ENCODE measurements around the gene FBXO38. TPM values are rescaled to one million over a fixed set of nuclear protein-coding genes. Genes with fewer than 3 reads are reported as not detected.

The FBXO38 gene
- total RNA-seq, 4 donors from 2014 or later = 29.4 to 81.3 (median 48.7) TPM

GRCh38 chr5:148455185-148455584 lies 71.4 kb downstream of the FBXO38 start:
- Histone ChIP-seq H3K27me3 (no peaks in the 10 kb centered on the region), H3K36me3 (no peaks in the 10 kb centered on the region), H3K4me3 (no peak overlapping the region), H3K9me3 (no peaks in the 10 kb centered on the region), H3K4me1 (no peaks in the 10 kb centered on the region), H3K27ac (no peak overlapping the region)
- TF ChIP-seq, protein P1, sequence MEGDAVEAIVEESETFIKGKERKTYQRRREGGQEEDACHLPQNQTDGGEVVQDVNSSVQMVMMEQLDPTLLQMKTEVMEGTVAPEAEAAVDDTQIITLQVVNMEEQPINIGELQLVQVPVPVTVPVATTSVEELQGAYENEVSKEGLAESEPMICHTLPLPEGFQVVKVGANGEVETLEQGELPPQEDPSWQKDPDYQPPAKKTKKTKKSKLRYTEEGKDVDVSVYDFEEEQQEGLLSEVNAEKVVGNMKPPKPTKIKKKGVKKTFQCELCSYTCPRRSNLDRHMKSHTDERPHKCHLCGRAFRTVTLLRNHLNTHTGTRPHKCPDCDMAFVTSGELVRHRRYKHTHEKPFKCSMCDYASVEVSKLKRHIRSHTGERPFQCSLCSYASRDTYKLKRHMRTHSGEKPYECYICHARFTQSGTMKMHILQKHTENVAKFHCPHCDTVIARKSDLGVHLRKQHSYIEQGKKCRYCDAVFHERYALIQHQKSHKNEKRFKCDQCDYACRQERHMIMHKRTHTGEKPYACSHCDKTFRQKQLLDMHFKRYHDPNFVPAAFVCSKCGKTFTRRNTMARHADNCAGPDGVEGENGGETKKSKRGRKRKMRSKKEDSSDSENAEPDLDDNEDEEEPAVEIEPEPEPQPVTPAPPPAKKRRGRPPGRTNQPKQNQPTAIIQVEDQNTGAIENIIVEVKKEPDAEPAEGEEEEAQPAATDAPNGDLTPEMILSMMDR (IDR thresholded peaks at IDR 0.05) = no peak
- TF ChIP-seq POLR2A (IDR thresholded peaks at IDR 0.05) = no peak
- DNase-seq = no peak
- intact Hi-C loops (cut with DNase I; ENCODE audit: low total_unique reads) = no loop called here

DNA sequence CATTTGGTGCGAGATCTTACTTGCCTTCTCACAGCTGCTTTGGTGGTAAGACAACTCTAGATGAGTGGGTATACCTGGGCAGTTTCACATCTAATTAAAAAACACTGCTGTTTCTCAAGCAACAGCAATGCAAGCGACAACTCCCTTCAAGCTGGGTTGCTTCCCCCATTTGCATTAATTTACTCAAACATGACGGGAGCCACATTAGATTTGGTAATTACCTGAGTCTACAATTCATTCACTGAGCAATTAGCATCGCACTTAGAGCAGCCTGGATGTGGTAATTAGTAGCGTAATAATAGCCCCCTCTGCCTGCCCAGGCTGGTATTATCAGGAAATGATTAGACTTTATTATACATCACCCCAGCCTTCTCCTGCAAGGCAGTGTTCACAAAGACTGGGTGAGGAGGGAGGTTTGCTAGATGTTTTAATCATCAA lies 73.4 kb downstream of the FBXO38 start:
- Histone ChIP-seq H3K36me3 (no peaks in the 10 kb centered on the region), H3K4me1 (no peaks in the 10 kb centered on the region), H3K27me3 (no peaks in the 10 kb centered on the region), H3K9me3 (no peaks in the 10 kb centered on the region), H3K4me3 (no peak overlapping the region), H3K27ac (no peak overlapping the region)
- intact Hi-C loops (cut with DNase I; ENCODE audit: low total_unique reads) = no loop called here
- no peak for TF ChIP-seq POLR2A (IDR thresholded peaks at IDR 0.05)
- TF ChIP-seq, protein P1 (IDR thresholded peaks at IDR 0.05) = no peak
- no peak for DNase-seq

DNA sequence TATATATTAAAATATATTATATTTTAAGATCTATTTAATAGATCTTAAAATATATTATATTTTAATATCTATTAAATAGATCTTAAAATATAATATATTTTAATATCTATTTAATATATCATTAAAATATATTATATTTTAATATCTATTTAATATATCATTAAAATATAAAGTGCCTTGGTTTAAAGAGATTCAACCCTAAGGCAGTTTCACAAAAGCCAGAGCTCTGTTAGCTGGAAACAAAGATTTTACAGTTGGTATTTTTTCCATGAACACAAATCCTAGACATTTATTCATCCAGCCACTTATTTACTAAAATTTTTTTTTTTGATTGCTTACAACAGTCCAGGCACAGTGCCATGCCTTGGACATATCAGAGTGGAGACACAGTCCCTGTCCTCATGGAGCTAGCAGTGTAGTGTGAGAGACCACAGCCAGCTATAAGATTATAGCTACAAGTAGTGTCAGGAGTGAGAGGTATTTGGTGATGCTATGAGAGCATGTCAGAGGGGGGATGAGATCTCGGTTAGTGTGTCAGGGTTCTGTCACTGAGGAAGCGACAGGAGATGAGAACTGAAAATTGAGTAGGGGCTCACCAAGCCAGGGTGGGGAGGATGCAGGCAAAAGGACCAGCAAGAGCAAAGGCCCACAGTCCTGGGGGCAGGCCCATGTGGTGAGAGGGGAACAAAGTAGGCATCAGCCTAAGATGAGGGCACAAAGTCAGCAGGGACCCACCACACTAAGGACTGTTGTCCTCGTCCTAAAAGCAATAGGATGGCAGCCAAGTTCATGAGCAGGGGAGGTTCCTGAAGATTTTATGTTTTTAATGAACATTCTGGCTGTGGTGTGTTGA lies 74.5 kb downstream of the FBXO38 start:
- no peak for DNase-seq
- Histone ChIP-seq H3K4me3 (no peak overlapping the region), H3K36me3 (no peaks in the 10 kb centered on the region), H3K4me1 (no peaks in the 10 kb centered on the region), H3K9me3 (no peaks in the 10 kb centered on the region), H3K27ac (no peak overlapping the region), H3K27me3 (no peaks in the 10 kb centered on the region)
- intact Hi-C loops (cut with DNase I; ENCODE audit: low total_unique reads) = no loop called here
- TF ChIP-seq, protein P1 (IDR thresholded peaks at IDR 0.05) = no peak
- no peak for TF ChIP-seq POLR2A (IDR thresholded peaks at IDR 0.05)

- intact Hi-C loops (cut with DNase I; ENCODE audit: low total_unique reads) = no loop called here
Measured at GRCh38 chr5:148459669-148460068, 75.9 kb downstream of the FBXO38 start.

More at GRCh38 chr5:148459669-148460068, 75.9 kb downstream of the FBXO38 start:
- H3K4me3 ChIP-seq = no peak overlapping the region
- no peak overlapping the region for H3K27ac ChIP-seq
- no peak for DNase-seq
- no peaks in the 10 kb centered on the region for H3K27me3 ChIP-seq
- no peaks in the 10 kb centered on the region for H3K4me1 ChIP-seq
- H3K36me3 ChIP-seq = no peaks in the 10 kb centered on the region
- no peak for TF ChIP-seq POLR2A (IDR thresholded peaks at IDR 0.05)
- TF ChIP-seq, protein P1 (IDR thresholded peaks at IDR 0.05) = no peak
- H3K9me3 ChIP-seq = no peaks in the 10 kb centered on the region
